SK-N-SH treated with all-trans-retinoic acid at 6 μM for 48 hours (cell line): Measurements from ENCODE around the gene BST1.

Source experiments
- ARNTL ChIP-seq: fragments of 450-650 bp; formaldehyde crosslinking; IDR thresholded peaks from 2 replicates; pipeline ENCODE4 v1.5.0; 2020; ENCODE audit warnings: low read depth, mild to moderate bottlenecking, moderate library complexity, borderline replicate concordance
- BACH2 ChIP-seq: fragments of 250-450 bp; sonication (Bioruptor Pico); IDR thresholded peaks from 2 replicates; pipeline ENCODE4 v1.9.0; 2021; ENCODE audit warnings: mild to moderate bottlenecking, borderline replicate concordance
- ESRRG ChIP-seq: fragments of 250-450 bp; sonication (Bioruptor Pico); IDR thresholded peaks from 2 replicates; pipeline ENCODE4 v1.6.1; 2021; ENCODE audit warnings: mild to moderate bottlenecking
- ISL1 ChIP-seq: fragments of 250-450 bp; sonication (Bioruptor Pico); IDR thresholded peaks from 2 replicates; pipeline ENCODE4 v2.1.2; 2022; ENCODE audit warnings: mild to moderate bottlenecking, moderate library complexity
- OSR1 ChIP-seq: fragments of 250-450 bp; sonication (Bioruptor Pico); IDR thresholded peaks from 2 replicates; pipeline ENCODE4 v1.8.0; 2022; ENCODE audit warnings: moderate library complexity, mild to moderate bottlenecking, inconsistent platforms
- PATZ1 ChIP-seq: fragments of 250-450 bp; sonication (Bioruptor Pico); IDR thresholded peaks from 2 replicates; pipeline ENCODE4 v1.8.0; 2020; ENCODE audit warnings: mild to moderate bottlenecking, moderate library complexity, borderline replicate concordance
- POU6F1 ChIP-seq: fragments of 250-450 bp; sonication (Bioruptor Pico); IDR thresholded peaks from 2 replicates; pipeline ENCODE4 v1.8.0; 2021; ENCODE audit warnings: low read depth, mild to moderate bottlenecking, moderate library complexity, borderline replicate concordance
- PPARA ChIP-seq: fragments of 250-450 bp; sonication (Bioruptor Pico); IDR thresholded peaks from 2 replicates; pipeline ENCODE4 v1.5.0; 2020; ENCODE audit warnings: mild to moderate bottlenecking, borderline replicate concordance
- RARB ChIP-seq: fragments of 250-450 bp; sonication (Bioruptor Pico); IDR thresholded peaks from 2 replicates; pipeline ENCODE4 v1.8.0; 2021; ENCODE audit warnings: mild to moderate bottlenecking, moderate library complexity
- ZFP30 ChIP-seq: fragments of 450-650 bp; formaldehyde crosslinking; IDR thresholded peaks from 2 replicates; pipeline ENCODE4 v1.5.0; 2022; ENCODE audit warnings: mild to moderate bottlenecking, moderate library complexity
- ZNF565 ChIP-seq: fragments of 450-650 bp; formaldehyde crosslinking; conservative IDR thresholded peaks from 2 replicates; pipeline ENCODE4 v1.5.0; 2020; ENCODE audit warnings: low read depth, mild to moderate bottlenecking, moderate library complexity

GRCh38 chr4:15755321-15756155, 52.7 kb downstream of the BST1 start:
- TF ChIP-seq POU6F1 (CRISPR knock-in tag) (no peak), ISL1 (no peak), ARNTL (CRISPR knock-in tag) (no peak), ZNF565 (CRISPR knock-in tag) (no peak), ESRRG (CRISPR knock-in tag) (no peak), PPARA (CRISPR knock-in tag) (no peak), BACH2 (CRISPR knock-in tag) (no peak), PATZ1 (CRISPR knock-in tag) (no peak), OSR1 (CRISPR knock-in tag) (no peak), RARB (CRISPR knock-in tag) (no peak), ZFP30 (CRISPR knock-in tag) (no peak)
